ENCODE results near the gene ZNF277.
"Not testable (repeated sequence)": the region's sequence is repeated elsewhere in the genome, so short reads cannot be mapped to it uniquely, and the experiment has no call there.

The ZNF277 gene

DNA sequence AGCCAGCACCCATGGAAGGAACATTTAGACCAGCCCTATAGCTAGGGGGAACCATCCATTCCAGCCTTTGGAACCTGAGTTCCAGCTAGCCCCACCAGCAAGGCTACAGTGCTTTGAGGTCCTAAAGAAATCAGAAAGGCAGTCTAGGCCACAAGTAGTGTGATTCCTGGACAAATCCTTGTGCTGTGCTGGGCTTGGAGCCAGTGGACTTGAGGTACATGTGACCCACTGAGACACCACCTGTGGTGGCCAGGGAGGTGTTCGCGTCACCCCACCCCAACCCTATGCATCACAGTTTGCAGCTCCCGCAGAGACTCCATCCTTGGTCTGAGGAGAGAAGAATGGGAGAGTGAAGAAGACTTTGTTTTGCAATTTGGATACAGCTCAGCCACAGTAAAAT is 31.8 kb downstream of the ZNF277 start:
- TF ChIP-seq, protein P1, sequence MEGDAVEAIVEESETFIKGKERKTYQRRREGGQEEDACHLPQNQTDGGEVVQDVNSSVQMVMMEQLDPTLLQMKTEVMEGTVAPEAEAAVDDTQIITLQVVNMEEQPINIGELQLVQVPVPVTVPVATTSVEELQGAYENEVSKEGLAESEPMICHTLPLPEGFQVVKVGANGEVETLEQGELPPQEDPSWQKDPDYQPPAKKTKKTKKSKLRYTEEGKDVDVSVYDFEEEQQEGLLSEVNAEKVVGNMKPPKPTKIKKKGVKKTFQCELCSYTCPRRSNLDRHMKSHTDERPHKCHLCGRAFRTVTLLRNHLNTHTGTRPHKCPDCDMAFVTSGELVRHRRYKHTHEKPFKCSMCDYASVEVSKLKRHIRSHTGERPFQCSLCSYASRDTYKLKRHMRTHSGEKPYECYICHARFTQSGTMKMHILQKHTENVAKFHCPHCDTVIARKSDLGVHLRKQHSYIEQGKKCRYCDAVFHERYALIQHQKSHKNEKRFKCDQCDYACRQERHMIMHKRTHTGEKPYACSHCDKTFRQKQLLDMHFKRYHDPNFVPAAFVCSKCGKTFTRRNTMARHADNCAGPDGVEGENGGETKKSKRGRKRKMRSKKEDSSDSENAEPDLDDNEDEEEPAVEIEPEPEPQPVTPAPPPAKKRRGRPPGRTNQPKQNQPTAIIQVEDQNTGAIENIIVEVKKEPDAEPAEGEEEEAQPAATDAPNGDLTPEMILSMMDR (IDR thresholded peaks at IDR 0.05; ENCODE audit: low read depth, low read length, missing control alignments), result no peak
- no peak for DNase-seq (ENCODE audit: low read depth)
- H3K4me3 ChIP-seq (ENCODE audit: low read depth, low read length), result no peak overlapping the region
- in situ Hi-C loops (cut with HindIII; ENCODE audit: low sequenced_read_pairs), result no loop called here

DNA sequence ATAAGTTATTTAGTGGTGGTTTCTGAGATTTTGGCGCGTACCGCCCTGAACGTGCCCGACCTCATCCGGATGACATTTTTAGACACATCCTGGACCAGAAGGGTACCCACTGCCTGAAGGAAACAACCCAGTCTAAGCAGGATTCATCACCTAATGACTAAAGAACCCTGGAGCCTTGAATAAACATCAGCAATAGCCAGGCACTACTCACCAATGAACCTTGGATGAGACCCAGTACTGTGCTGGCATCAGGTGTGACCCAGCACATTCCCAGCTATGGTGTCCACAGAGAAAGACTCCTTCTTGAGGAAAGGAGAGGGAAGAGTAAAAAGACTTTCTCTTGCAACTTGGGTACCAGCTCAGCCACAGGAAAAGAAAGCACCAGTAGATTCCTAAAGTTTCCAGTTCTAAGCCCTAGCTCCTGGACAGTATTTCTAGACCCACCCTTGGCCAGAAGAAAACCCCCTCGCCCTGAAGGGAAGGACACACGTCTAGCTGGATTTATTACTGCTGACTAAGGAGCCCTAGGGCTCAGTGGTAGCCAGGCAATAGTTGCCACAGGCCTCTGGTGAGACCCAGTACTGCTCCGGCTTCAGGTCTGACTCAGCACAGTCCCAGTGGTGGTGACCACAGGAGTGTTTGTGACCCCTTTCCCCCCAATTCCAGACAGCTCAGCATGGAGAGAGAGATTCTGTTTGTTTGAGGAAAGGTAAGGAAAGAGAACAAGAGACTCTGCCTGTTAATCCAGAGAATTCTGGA is 32.5 kb downstream of the ZNF277 start:
- no peak for DNase-seq (ENCODE audit: low read depth)
- no peak overlapping the region for H3K4me3 ChIP-seq (ENCODE audit: low read depth, low read length)
- TF ChIP-seq, protein P1 (IDR thresholded peaks at IDR 0.05; ENCODE audit: low read depth, low read length, missing control alignments), result no peak
- in situ Hi-C loops (cut with HindIII; ENCODE audit: low sequenced_read_pairs), result no loop called here

DNA sequence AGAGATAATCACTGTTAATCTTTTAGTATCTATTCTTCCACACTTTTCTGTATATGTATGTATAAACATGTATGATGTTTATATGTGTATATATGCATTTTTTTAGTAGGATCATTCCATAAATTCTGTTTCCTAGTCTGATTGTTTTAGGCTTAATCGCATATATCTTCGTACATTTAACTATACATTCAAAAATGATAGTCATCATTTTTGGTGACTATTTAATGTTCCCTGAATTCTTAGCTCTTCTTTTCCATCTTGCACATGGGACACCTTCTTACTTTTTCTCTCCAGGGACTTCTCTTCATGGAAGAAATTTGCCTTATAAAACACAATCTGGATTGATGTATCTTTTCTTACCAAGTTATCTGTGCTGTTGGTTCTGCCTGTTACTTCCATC is 42.1 kb downstream of the ZNF277 start:
- in situ Hi-C loops (cut with HindIII; ENCODE audit: low sequenced_read_pairs), result no loop called here
- TF ChIP-seq, protein P1 (IDR thresholded peaks at IDR 0.05; ENCODE audit: low read depth, low read length, missing control alignments), result no peak
- no peak for DNase-seq (ENCODE audit: low read depth)
- H3K4me3 ChIP-seq (ENCODE audit: low read depth, low read length), result no peak overlapping the region

DNA sequence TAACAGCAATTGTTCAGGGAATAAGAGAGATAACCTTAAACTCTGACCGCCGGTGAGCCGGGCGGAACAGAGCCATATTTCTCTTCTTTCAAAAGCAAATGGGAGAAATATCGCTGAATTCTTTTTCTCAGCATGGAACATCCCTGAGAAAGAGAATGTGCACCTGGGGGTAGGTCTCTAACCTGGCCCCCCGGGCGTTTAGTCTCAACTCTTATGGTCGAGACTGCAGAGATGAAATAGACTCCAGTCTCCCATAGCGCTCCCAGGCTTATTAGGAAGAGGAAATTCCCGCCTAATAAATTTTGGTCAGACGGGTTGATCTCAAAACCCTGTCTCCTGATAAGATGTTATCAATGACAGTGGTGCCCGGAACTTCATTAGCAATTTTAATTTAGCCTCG is 43.5 kb downstream of the ZNF277 start:
- DNase-seq (ENCODE audit: low read depth); in situ Hi-C loops (cut with HindIII; ENCODE audit: low sequenced_read_pairs); H3K4me3 ChIP-seq (ENCODE audit: low read depth, low read length): not testable (repeated sequence)

DNA sequence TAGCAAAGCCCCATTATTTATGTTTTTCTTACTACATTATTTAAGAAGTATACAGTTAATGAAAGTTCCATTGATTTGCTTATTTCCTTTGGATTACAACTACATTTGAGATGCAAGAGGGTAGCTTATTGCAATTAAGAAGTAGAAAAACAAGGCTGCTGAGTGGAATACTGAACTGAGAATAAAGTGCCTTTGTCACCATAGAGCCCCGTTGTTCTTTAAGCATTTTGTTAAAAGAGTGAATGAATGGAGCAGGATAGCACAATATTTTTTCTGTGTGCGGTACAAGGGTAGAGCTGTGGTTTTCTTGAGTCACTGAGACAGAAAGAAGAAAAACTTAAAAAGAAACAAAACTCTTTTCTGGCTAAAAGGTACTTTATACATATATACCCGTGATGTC is 45.6 kb downstream of the ZNF277 start:
- in situ Hi-C loops (cut with HindIII; ENCODE audit: low sequenced_read_pairs), result no loop called here
- no peak overlapping the region for H3K4me3 ChIP-seq (ENCODE audit: low read depth, low read length)
- no peak for DNase-seq (ENCODE audit: low read depth)
- TF ChIP-seq, protein P1 (IDR thresholded peaks at IDR 0.05; ENCODE audit: low read depth, low read length, missing control alignments), result no peak

DNA sequence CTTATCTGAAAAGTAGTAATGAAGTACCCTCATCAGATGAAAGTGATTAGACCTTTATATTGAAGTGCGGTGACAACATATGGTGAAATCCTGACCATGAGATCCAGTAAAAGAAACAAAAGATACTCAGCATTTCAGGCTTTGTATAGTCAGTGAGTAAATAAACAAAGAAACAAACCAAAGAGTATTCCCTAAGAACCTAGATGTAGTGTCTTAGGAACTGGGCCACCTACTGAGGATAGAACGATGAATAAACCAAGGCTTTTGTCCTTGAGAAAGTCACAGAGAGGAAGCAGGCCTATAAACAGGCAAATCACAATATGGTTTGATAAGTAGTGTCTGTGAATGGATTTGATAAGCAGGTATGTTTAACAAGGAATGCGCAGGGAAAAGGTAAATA is 46.2 kb downstream of the ZNF277 start:
- in situ Hi-C loops (cut with HindIII; ENCODE audit: low sequenced_read_pairs), result no loop called here
- no peak overlapping the region for H3K4me3 ChIP-seq (ENCODE audit: low read depth, low read length)
- DNase-seq (ENCODE audit: low read depth), result no peak
- TF ChIP-seq, protein P1 (IDR thresholded peaks at IDR 0.05; ENCODE audit: low read depth, low read length, missing control alignments), result no peak

DNA sequence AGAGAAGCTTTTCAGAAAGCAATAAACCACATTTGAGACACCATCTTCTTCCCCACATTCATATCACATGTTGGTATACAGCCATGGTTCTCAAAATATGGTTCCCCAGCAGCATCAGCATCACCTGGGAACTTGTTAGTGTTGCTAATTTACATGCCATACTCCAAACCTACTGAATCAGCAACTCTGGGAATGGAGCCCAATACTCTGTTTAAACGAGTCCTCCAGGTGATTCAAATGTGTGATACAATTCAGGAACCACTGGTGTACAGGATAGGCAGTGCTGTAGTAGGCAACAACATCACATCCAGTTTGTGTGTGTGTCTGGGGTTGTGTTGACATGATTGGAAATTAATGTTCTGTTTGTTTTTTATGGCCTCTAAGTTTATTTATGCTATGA is 47.7 kb downstream of the ZNF277 start:
- H3K4me3 ChIP-seq (ENCODE audit: low read depth, low read length), result no peak overlapping the region
- TF ChIP-seq, protein P1 (IDR thresholded peaks at IDR 0.05; ENCODE audit: low read depth, low read length, missing control alignments), result no peak
- in situ Hi-C loops (cut with HindIII; ENCODE audit: low sequenced_read_pairs), result no loop called here
- no peak for DNase-seq (ENCODE audit: low read depth)

Measured in astrocyte of the cerebellum (primary cell).